ENCODE results near the gene LYPLAL1. TPM values are rescaled to one million over a fixed set of nuclear protein-coding genes. Genes with fewer than 3 reads are reported as not detected.

LYPLAL1 gene
- total and polyA plus RNA-seq, 9 of the 15 experiments (the other 6 are each of a cell fraction or from before 2014, with no cell fraction given), result 14.9 to 179 (median 46.3) TPM

DNA sequence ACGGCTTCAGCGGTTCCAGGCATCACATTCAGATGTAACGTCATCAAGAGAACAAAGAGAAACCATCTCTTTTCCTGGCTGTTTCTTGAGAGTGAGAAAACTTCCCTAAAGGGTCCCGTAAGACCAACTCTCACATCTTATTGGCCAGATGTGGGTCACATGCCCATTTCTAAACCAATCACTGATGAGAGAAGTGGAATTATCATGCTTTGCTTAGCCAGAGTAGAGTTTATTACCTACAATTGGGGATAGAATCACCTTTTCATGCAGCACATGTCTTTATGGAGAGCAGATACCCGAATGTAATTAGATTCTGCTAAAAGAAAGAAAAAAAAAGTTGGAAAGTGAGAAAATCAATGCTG, 54.4 kb downstream of the LYPLAL1 start (continued):
- TF ChIP-seq, protein P1, sequence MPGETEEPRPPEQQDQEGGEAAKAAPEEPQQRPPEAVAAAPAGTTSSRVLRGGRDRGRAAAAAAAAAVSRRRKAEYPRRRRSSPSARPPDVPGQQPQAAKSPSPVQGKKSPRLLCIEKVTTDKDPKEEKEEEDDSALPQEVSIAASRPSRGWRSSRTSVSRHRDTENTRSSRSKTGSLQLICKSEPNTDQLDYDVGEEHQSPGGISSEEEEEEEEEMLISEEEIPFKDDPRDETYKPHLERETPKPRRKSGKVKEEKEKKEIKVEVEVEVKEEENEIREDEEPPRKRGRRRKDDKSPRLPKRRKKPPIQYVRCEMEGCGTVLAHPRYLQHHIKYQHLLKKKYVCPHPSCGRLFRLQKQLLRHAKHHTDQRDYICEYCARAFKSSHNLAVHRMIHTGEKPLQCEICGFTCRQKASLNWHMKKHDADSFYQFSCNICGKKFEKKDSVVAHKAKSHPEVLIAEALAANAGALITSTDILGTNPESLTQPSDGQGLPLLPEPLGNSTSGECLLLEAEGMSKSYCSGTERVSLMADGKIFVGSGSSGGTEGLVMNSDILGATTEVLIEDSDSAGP (CRISPR knock-in tag; IDR thresholded peaks at IDR 0.05), result no peak
- TF ChIP-seq CREB1 (IDR thresholded peaks at IDR 0.05), result no peak
- no peak for TF ChIP-seq CREB1 (CRISPR knock-in tag; IDR thresholded peaks at IDR 0.05)
- no peak for TF ChIP-seq ARID2 (IDR thresholded peaks at IDR 0.05)
- TF ChIP-seq NELFE (IDR thresholded peaks at IDR 0.05; ENCODE audit: insufficient read depth, insufficient read length), result no peak
- peak; percentile 44 for TF ChIP-seq NFYB (IDR thresholded peaks at IDR 0.05; ENCODE audit: extremely low read depth, insufficient read length)
- TF ChIP-seq ZNF175 (CRISPR knock-in tag; IDR thresholded peaks at IDR 0.05; ENCODE audit: low read depth), result no peak
- TF ChIP-seq NR2C1 (IDR thresholded peaks at IDR 0.05), result no peak
- TF ChIP-seq NR2C1 (tag; IDR thresholded peaks at IDR 0.05), result no peak
- TF ChIP-seq, protein P2, sequence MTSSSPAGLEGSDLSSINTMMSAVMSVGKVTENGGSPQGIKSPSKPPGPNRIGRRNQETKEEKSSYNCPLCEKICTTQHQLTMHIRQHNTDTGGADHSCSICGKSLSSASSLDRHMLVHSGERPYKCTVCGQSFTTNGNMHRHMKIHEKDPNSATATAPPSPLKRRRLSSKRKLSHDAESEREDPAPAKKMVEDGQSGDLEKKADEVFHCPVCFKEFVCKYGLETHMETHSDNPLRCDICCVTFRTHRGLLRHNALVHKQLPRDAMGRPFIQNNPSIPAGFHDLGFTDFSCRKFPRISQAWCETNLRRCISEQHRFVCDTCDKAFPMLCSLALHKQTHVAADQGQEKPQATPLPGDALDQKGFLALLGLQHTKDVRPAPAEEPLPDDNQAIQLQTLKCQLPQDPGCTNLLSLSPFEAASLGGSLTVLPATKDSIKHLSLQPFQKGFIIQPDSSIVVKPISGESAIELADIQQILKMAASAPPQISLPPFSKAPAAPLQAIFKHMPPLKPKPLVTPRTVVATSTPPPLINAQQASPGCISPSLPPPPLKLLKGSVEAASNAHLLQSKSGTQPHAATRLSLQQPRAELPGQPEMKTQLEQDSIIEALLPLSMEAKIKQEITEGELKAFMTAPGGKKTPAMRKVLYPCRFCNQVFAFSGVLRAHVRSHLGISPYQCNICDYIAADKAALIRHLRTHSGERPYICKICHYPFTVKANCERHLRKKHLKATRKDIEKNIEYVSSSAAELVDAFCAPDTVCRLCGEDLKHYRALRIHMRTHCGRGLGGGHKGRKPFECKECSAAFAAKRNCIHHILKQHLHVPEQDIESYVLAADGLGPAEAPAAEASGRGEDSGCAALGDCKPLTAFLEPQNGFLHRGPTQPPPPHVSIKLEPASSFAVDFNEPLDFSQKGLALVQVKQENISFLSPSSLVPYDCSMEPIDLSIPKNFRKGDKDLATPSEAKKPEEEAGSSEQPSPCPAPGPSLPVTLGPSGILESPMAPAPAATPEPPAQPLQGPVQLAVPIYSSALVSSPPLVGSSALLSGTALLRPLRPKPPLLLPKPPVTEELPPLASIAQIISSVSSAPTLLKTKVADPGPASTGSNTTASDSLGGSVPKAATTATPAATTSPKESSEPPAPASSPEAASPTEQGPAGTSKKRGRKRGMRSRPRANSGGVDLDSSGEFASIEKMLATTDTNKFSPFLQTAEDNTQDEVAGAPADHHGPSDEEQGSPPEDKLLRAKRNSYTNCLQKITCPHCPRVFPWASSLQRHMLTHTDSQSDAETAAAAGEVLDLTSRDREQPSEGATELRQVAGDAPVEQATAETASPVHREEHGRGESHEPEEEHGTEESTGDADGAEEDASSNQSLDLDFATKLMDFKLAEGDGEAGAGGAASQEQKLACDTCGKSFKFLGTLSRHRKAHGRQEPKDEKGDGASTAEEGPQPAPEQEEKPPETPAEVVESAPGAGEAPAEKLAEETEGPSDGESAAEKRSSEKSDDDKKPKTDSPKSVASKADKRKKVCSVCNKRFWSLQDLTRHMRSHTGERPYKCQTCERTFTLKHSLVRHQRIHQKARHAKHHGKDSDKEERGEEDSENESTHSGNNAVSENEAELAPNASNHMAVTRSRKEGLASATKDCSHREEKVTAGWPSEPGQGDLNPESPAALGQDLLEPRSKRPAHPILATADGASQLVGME (CRISPR knock-in tag; IDR thresholded peaks at IDR 0.05), result no peak
- TF ChIP-seq TARDBP (IDR thresholded peaks at IDR 0.05), result no peak
- TF ChIP-seq RAD51 (IDR thresholded peaks at IDR 0.05; ENCODE audit: borderline replicate concordance, low read depth), result peak; percentile 34; the same call in 1 of the 2 replicates
- no peak for TF ChIP-seq WHSC1 (IDR thresholded peaks at IDR 0.05; ENCODE audit: low read length)
- TF ChIP-seq, protein P3, sequence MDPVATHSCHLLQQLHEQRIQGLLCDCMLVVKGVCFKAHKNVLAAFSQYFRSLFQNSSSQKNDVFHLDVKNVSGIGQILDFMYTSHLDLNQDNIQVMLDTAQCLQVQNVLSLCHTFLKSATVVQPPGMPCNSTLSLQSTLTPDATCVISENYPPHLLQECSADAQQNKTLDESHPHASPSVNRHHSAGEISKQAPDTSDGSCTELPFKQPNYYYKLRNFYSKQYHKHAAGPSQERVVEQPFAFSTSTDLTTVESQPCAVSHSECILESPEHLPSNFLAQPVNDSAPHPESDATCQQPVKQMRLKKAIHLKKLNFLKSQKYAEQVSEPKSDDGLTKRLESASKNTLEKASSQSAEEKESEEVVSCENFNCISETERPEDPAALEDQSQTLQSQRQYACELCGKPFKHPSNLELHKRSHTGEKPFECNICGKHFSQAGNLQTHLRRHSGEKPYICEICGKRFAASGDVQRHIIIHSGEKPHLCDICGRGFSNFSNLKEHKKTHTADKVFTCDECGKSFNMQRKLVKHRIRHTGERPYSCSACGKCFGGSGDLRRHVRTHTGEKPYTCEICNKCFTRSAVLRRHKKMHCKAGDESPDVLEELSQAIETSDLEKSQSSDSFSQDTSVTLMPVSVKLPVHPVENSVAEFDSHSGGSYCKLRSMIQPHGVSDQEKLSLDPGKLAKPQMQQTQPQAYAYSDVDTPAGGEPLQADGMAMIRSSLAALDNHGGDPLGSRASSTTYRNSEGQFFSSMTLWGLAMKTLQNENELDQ (CRISPR knock-in tag; IDR thresholded peaks at IDR 0.05; ENCODE audit: borderline replicate concordance), result no peak
- TF ChIP-seq CSDE1 (IDR thresholded peaks at IDR 0.05), result no peak
- TF ChIP-seq ZBTB8A (IDR thresholded peaks at IDR 0.05; ENCODE audit: partially characterized antibody), result no peak
- TF ChIP-seq, protein P4, sequence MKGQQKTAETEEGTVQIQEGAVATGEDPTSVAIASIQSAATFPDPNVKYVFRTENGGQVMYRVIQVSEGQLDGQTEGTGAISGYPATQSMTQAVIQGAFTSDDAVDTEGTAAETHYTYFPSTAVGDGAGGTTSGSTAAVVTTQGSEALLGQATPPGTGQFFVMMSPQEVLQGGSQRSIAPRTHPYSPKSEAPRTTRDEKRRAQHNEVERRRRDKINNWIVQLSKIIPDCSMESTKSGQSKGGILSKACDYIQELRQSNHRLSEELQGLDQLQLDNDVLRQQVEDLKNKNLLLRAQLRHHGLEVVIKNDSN (CRISPR knock-in tag; IDR thresholded peaks at IDR 0.05), result peak; percentile 70
- TF ChIP-seq, protein P5, sequence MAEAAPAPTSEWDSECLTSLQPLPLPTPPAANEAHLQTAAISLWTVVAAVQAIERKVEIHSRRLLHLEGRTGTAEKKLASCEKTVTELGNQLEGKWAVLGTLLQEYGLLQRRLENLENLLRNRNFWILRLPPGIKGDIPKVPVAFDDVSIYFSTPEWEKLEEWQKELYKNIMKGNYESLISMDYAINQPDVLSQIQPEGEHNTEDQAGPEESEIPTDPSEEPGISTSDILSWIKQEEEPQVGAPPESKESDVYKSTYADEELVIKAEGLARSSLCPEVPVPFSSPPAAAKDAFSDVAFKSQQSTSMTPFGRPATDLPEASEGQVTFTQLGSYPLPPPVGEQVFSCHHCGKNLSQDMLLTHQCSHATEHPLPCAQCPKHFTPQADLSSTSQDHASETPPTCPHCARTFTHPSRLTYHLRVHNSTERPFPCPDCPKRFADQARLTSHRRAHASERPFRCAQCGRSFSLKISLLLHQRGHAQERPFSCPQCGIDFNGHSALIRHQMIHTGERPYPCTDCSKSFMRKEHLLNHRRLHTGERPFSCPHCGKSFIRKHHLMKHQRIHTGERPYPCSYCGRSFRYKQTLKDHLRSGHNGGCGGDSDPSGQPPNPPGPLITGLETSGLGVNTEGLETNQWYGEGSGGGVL (CRISPR knock-in tag; IDR thresholded peaks at IDR 0.05), result no peak
